AG09309 (cell line): ENCODE results near the gene CACNB3.

Experiments used
- DNase-seq: peaks from one replicate; pipeline ENCODE4 v3.0.0-alpha.2; 2010; ENCODE audit warnings: low read depth
- H3K4me3 ChIP-seq: 2 replicates; pipeline ENCODE4 v1.5.1; 2011; ENCODE audit warnings: mild to moderate bottlenecking, low read depth, low read length, moderate library complexity; ENCODE audit not compliant: control insufficient read depth
- TF ChIP-seq, protein P1 (sequence below): IDR thresholded peaks from 2 replicates; pipeline ENCODE4 v1.5.1; 2011; ENCODE audit warnings: mild to moderate bottlenecking, low read depth, low read length, inconsistent platforms; ENCODE audit not compliant: insufficient read depth, control insufficient read depth; ENCODE audit errors: missing control alignments

The CACNB3 gene

DNA sequence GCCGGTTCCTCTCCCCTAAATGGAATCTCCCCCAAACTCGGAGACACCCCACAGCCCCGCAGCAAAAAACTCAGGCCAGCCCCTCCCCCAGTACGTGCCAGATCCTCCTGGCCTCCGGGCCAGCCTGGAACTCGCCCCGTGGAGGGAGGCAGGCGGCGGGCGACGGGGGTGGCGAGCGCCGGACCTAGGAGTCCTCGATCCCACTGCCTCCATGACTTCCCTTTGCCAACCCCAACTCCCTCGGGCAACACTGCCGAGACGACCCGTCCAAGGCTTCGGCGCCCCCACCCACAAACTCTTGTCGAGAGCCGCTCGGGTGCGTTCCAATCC is 29.8 kb upstream of the CACNB3 start:
- TF ChIP-seq, protein P1, sequence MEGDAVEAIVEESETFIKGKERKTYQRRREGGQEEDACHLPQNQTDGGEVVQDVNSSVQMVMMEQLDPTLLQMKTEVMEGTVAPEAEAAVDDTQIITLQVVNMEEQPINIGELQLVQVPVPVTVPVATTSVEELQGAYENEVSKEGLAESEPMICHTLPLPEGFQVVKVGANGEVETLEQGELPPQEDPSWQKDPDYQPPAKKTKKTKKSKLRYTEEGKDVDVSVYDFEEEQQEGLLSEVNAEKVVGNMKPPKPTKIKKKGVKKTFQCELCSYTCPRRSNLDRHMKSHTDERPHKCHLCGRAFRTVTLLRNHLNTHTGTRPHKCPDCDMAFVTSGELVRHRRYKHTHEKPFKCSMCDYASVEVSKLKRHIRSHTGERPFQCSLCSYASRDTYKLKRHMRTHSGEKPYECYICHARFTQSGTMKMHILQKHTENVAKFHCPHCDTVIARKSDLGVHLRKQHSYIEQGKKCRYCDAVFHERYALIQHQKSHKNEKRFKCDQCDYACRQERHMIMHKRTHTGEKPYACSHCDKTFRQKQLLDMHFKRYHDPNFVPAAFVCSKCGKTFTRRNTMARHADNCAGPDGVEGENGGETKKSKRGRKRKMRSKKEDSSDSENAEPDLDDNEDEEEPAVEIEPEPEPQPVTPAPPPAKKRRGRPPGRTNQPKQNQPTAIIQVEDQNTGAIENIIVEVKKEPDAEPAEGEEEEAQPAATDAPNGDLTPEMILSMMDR: no peak
- H3K4me3 ChIP-seq: peak overlapping the region; percentile 87
- DNase-seq: no peak

DNA sequence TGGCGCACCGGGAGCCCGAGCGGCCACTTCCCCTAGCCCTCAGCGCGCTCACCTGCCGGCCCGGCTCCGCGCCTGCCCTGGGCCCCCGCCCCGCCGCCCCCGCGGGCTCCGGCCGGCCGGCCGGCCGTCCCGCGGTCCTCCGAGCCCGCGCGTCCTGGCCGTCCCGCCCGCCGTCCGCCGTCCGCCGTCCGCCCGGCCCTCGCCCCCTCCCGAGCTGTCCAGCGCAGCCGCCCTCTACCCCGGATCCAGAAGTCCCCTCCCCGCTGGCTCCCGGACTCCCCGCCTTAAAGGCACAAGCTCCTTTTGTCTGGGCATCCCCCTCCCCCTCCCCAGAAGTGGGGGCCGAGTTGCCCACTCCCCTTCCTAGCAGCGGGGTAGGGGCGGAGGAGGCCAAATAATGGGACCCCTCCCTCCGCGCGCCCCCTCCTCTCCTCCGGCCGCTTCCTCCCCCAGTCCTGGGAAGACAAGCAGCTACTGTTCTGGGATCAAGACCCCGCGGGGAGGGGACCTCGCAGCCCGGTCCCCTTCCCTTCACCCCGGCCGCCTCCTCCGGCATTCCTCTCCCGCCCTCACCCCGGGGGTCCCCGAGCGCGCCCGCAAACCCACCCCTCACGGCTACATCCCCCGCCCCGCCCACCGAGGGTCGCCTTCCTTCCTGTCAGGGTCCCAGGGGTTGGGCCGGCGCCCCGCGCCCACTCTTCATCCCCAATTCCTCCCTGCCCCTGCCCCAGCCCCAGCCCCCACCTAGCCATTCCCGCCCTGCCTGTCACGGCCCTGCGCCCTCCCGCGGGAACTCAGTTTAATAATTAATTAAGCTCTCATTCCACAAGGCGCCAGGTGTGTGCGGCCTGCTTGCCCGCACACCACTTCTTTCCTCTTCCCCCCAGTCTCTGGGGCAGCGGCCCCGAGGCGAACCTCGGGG is 29.2 kb upstream of the CACNB3 start, which contains the start of gene ADCY6:
Gene ADCY6, minus strand, starts transcription at position 236 of the 922 bp plus-strand sequence. CDS start 5,655 bp downstream, outside the sequence.
- TF ChIP-seq, protein P1: no peak
- DNase-seq: no peak
- peak within 1 kb of the TSS; percentile 87 for H3K4me3 ChIP-seq

DNA sequence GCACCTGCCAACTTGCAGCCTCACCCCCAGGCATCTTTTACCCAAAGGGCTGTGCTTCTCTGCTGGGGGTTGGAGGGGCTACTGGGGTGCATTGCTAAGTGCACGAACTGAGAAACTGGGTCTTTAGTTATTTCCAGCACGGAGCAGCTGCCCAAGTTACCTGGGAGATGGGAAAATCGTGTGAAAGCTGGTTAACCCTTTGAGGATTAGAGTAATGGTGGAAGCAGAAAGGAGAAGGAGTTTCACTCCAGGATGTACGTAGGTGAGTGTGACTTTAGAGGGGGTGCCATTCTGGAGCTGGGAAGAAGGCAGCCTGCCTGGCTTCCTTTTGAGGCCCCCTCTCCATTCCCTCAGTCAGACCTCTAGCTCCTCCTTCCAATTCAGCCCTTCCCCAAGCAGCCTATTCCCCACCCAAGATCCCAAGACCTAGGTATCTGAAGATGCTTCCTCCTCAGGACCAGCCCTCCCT is 28.4 kb upstream of the CACNB3 start:
- DNase-seq: no peak
- peak overlapping the region; percentile 87 for H3K4me3 ChIP-seq
- TF ChIP-seq, protein P1: no peak

- DNase-seq: no peak
- TF ChIP-seq, protein P1: no peak
- H3K4me3 ChIP-seq: no peak overlapping the region
These were observed 24.6 kb upstream of the CACNB3 start for GRCh38 chr12:48793696-48794095.

DNA sequence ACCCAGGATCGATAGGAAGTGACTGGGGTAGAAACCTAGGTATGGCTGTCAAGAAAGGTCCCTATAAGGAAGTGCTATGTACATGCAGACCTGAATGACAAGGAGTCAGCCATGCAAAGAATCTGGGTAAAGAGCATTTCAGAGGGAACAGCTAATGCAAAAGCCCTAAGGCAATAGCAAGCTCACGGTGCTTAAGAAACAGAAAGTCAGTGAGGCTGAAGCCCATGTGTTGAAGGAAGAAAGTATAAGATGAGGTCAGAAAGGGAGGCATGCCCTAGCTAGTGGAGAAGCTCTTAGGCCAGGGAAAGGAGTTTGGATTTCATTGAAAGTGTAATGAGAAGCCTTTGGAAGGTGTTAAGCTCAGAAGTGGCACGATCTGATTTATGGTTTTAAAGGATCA is 23.4 kb upstream of the CACNB3 start:
- no peak overlapping the region for H3K4me3 ChIP-seq
- TF ChIP-seq, protein P1: no peak
- no peak for DNase-seq

DNA sequence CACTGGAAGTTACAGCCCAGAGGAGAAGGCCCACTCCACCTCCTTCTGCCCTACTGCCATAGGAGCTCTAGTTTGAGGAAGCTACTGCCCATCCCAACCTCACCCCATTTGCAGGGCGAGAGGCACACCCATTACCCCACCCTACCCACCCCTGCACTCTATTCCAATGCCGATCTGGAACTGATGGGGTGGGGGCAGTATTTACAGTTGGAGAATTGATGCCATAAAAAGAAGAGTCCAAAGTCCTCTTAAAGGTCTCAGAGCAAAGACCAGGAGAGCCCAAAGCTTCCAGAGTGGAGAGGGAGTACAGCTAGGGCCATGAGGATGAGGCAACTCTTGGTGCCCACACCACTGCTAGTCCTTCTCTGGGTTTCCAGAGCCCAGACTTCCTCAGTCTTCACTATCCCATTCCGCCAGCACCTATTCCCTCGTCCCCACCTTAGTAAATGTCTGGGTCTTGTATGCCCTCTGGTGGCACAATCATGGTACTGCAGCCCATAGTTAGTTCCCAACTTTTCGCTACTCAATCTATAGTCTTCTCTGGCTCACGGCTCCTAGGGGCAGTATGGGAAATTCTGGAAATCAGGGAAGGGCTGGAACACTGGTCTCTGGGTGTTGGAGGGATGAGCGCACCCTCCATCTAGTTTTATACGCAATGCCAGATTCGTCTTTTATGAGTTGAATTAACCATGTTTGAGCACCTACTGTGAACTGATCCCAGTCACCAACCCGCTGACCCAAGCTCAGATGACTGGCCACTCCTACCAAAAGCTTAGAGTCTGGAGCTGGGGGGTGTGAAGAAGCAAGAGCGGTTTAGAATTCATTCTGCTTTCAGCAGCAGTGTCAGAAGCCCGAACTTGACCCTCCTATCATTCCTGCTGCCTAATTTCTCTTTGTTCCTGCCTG is 22.5 kb upstream of the CACNB3 start:
- H3K4me3 ChIP-seq: no peak overlapping the region

More for the DNA sequence above, 22.5 kb upstream of the CACNB3 start:
- no peak for DNase-seq
- TF ChIP-seq, protein P1: peak; percentile 92
